Gastroesophageal sphincter (tissue), 3 donors: ENCODE measurements around the gene TMEM239.

Experiments
- CTCF ChIP-seq, 4 experiments: fragments of 200-600 bp in 2 of 4; fragments of 450-650 bp in 2 of 4; sonication (generic) in 1 of 4; IDR thresholded peaks; one replicate each; pipeline ENCODE4 v1.5.1; 2017 to 2019; ENCODE audit warnings: antibody characterized with exemption in 4 of 4, mild to moderate bottlenecking in 2 of 4, moderate library complexity in 2 of 4
- EP300 ChIP-seq: sonication (generic); formaldehyde crosslinking; IDR thresholded peaks from one replicate; pipeline ENCODE4 v1.6.1; 2017; ENCODE audit warnings: antibody characterized with exemption, mild to moderate bottlenecking
- POLR2A ChIP-seq, 2 donors: fragments of 450-650 bp; IDR thresholded peaks; one replicate each; pipeline ENCODE4 v1.6.1; 2017; ENCODE audit warnings: antibody characterized with exemption in 2 of 2, mild to moderate bottlenecking in 2 of 2, moderate library complexity in 1 of 2

- TF ChIP-seq CTCF (IDR thresholded peaks at IDR 0.05) (no peak), EP300 (no peak), POLR2A (IDR thresholded peaks at IDR 0.05) (no peak)
Measured at GRCh38 chr20:2780948-2781347, 35.2 kb upstream of the TMEM239 start.
